ENCODE results near the gene EHD2.
"Not testable (repeated sequence)": the region's sequence is repeated elsewhere in the genome, so short reads cannot be mapped to it uniquely, and the experiment has no call there.

EHD2 gene, protein sequence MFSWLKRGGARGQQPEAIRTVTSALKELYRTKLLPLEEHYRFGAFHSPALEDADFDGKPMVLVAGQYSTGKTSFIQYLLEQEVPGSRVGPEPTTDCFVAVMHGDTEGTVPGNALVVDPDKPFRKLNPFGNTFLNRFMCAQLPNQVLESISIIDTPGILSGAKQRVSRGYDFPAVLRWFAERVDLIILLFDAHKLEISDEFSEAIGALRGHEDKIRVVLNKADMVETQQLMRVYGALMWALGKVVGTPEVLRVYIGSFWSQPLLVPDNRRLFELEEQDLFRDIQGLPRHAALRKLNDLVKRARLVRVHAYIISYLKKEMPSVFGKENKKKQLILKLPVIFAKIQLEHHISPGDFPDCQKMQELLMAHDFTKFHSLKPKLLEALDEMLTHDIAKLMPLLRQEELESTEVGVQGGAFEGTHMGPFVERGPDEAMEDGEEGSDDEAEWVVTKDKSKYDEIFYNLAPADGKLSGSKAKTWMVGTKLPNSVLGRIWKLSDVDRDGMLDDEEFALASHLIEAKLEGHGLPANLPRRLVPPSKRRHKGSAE

DNA sequence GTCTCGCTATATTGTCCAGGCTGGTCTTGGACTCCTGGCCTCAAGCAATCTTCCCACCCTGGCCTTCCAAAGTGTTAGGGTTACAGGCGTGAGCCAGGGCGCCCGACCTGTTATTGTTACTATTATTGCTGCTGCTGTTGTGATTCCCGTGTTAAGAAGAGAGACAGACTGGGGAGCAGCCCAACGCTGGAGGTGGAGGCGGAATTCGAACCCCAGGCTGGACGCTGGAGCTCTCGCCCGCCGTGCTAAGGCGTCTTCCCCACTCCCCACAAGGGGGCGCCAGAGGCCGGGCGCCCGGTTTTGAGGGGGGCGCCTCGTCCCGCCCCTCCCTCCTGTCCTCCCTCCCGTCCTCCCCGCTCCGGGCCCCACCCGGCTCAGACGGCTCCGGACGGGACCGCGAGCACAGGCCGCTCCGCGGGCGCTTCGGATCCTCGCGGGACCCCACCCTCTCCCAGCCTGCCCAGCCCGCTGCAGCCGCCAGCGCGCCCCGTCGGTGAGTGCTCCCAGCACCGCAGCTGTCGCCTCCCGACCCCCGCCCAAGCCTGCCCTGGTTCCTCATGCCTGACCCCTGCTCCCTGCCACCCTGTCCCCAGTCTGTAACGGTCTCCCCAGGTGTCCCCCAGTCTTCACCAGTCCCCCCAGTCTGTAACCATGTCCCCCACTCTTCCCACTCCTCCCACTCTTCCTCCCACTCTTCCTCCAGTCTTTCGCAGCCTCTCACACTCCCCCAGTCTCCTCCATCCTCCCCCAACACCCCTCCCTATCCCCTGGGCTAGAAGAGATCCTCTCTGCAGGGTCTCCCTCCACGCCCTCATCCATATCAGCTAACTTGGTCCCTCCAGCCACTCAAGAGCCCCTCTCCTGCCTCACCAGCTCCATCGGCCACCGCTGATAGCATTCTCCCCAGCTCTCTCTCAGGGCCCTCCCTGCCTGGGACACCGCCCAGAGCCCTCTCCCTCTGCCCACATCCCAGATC, at the start of gene EHD2:
Gene EHD2 (plus strand): TSS at position 377 of the 976 bp plus-strand sequence. CDS start 3,191 bp downstream, outside the sequence.
- Histone ChIP-seq H3K4me3 (ENCODE audit: low read length) (peak within 1 kb of the TSS; percentile 89), H3K36me3 (ENCODE audit: control insufficient read depth, insufficient read depth, low read length, severe bottlenecking) (peaks cover 19% of the 10 kb centered on the region), H3K4me1 (ENCODE audit: control insufficient read depth, insufficient read depth, low read length) (peaks cover 36% of the 10 kb centered on the region), H3K9me3 (ENCODE audit: control insufficient read depth, low read length) (no peaks in the 10 kb centered on the region), H3K27me3 (replicated peaks; ENCODE audit: control insufficient read depth, insufficient read depth, low read length) (no peaks in the 10 kb centered on the region), H3K9ac (ENCODE audit: low read length) (peak within 1 kb of the TSS; percentile 99)
- DNase-seq (ENCODE audit: low read depth): peak; percentile 95

GRCh38 chr19:47663435-47663910, 49.7 kb upstream of the EHD2 start:
- H3K4me1 ChIP-seq (ENCODE audit: control insufficient read depth, insufficient read depth, low read length): peaks cover 70% of the 10 kb centered on the region

DNA sequence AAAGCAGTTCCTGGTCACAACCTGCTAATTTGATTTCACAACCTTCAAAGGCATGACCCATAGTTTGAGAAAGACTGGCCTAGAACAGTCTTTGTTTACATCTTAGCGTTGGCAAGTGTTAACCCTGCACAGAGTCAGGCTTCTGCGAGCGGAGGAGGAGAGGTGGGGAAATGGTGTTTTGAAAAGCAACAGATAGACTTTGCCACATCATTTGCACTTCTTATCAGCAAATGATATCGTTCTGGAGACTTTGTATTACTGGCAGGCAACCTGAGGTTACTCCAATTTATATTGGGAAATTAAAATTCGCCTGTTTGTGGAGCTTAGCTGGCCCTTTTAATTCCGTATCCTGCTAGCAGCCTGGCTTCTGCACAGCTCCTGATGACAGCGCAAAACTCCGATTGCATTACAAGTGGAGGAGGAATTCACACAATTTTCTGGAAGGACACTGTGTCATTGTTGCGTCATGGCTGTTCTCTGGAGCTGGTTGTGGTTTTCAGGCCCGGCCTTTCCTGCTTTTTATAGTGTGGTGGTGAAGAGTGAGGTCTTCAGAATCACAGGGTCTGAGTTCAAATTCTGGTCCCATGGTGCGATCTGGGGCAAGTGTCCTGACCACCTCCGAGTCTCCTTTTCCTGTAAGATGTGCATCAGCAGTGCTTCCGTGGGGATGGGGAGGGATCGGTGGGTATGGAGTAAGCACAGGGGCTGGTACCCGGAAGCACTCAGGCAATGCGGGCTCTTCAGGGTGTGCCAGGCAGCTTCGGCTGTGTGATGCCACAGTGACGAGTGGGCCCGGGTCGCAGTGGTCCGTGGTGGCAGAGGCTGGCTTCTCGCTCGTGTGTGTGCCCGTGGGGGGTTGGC, 49.1 kb upstream of the EHD2 start:
- DNase-seq (ENCODE audit: low read depth): peak; percentile 98
- Histone ChIP-seq H3K4me1 (ENCODE audit: control insufficient read depth, insufficient read depth, low read length) (peaks cover 70% of the 10 kb centered on the region), H3K27me3 (replicated peaks; ENCODE audit: control insufficient read depth, insufficient read depth, low read length) (no peaks in the 10 kb centered on the region), H3K36me3 (ENCODE audit: control insufficient read depth, insufficient read depth, low read length, severe bottlenecking) (no peaks in the 10 kb centered on the region), H3K9me3 (ENCODE audit: control insufficient read depth, low read length) (no peaks in the 10 kb centered on the region), H3K4me3 (ENCODE audit: low read length) (peak overlapping the region; percentile 39), H3K9ac (ENCODE audit: low read length) (peak overlapping the region; percentile 69)

More at GRCh38 chr19:47663435-47663910, 49.7 kb upstream of the EHD2 start:
- H3K27me3 ChIP-seq (replicated peaks; ENCODE audit: control insufficient read depth, insufficient read depth, low read length): no peaks in the 10 kb centered on the region
- DNase-seq (ENCODE audit: low read depth): peak; percentile 93
- H3K9ac ChIP-seq (ENCODE audit: low read length): peak overlapping the region; percentile 69
- H3K36me3 ChIP-seq (ENCODE audit: control insufficient read depth, insufficient read depth, low read length, severe bottlenecking): no peaks in the 10 kb centered on the region
- peak overlapping the region; percentile 39 for H3K4me3 ChIP-seq (ENCODE audit: low read length)
- no peaks in the 10 kb centered on the region for H3K9me3 ChIP-seq (ENCODE audit: control insufficient read depth, low read length)

DNA sequence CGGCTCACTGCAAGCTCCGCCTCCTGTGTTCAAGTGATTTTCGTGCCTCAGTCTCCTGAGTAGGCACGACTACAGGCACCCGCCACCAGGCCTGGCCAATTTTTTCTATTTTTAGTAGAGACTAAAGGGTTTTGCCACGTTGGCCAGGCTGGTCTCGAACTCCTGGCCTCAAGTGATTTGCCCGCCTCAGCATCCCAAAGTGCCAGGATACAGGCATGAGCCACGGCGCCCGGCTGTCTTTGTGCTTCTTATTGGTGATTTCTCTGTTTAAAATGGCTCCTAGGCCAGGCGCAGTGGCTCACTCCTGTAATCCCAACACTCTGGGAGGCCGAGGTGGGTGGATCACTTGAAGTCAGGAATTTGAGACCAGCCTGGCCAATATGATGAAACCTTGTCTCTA, 44.7 kb upstream of the EHD2 start:
- Histone ChIP-seq H3K4me1 (ENCODE audit: control insufficient read depth, insufficient read depth, low read length) (peaks cover 39% of the 10 kb centered on the region), H3K36me3 (ENCODE audit: control insufficient read depth, insufficient read depth, low read length, severe bottlenecking) (peaks cover 21% of the 10 kb centered on the region)
- H3K9ac ChIP-seq (ENCODE audit: low read length); H3K9me3 ChIP-seq (ENCODE audit: control insufficient read depth, low read length); H3K27me3 ChIP-seq (replicated peaks; ENCODE audit: control insufficient read depth, insufficient read depth, low read length); DNase-seq (ENCODE audit: low read depth); H3K4me3 ChIP-seq (ENCODE audit: low read length): not testable (repeated sequence)

GRCh38 chr19:47670736-47671135, 42.5 kb upstream of the EHD2 start:
- no peak overlapping the region for H3K4me3 ChIP-seq (ENCODE audit: low read length)
- H3K9me3 ChIP-seq (ENCODE audit: control insufficient read depth, low read length): no peaks in the 10 kb centered on the region
- H3K4me1 ChIP-seq (ENCODE audit: control insufficient read depth, insufficient read depth, low read length): peaks cover 20% of the 10 kb centered on the region
- no peak for DNase-seq (ENCODE audit: low read depth)
- no peak overlapping the region for H3K9ac ChIP-seq (ENCODE audit: low read length)
- peaks cover 35% of the 10 kb centered on the region for H3K36me3 ChIP-seq (ENCODE audit: control insufficient read depth, insufficient read depth, low read length, severe bottlenecking)
- no peaks in the 10 kb centered on the region for H3K27me3 ChIP-seq (replicated peaks; ENCODE audit: control insufficient read depth, insufficient read depth, low read length)

GRCh38 chr19:47671499-47671898, 41.7 kb upstream of the EHD2 start:
- Histone ChIP-seq H3K4me1 (ENCODE audit: control insufficient read depth, insufficient read depth, low read length) (peaks cover 13% of the 10 kb centered on the region), H3K27me3 (replicated peaks; ENCODE audit: control insufficient read depth, insufficient read depth, low read length) (no peaks in the 10 kb centered on the region), H3K9ac (ENCODE audit: low read length) (no peak overlapping the region), H3K4me3 (ENCODE audit: low read length) (no peak overlapping the region), H3K9me3 (ENCODE audit: control insufficient read depth, low read length) (no peaks in the 10 kb centered on the region), H3K36me3 (ENCODE audit: control insufficient read depth, insufficient read depth, low read length, severe bottlenecking) (peaks cover 35% of the 10 kb centered on the region)
- DNase-seq (ENCODE audit: low read depth): no peak

DNA sequence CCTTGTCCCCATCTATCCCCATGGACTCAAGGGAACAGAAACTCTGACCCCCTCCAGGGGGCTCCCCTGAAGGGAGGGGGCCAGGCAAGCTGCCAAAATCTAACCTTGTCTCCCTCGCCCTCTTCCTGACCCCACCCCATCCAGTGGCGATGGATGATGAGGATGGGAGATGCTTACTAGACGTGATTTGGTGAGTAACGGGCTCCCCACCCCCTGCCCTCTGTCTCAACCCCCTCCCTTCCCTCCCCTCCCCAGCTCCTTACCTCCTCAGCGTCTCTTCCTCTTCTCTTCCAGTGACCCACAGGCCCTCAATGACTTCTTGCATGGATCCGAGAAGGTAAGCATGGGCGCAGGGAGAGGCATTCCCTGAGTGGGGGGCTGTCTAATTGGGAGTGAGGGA, 39.8 kb upstream of the EHD2 start:
- Histone ChIP-seq H3K4me3 (ENCODE audit: low read length) (no peak overlapping the region), H3K4me1 (ENCODE audit: control insufficient read depth, insufficient read depth, low read length) (no peaks in the 10 kb centered on the region), H3K36me3 (ENCODE audit: control insufficient read depth, insufficient read depth, low read length, severe bottlenecking) (peaks cover 48% of the 10 kb centered on the region), H3K9ac (ENCODE audit: low read length) (no peak overlapping the region), H3K9me3 (ENCODE audit: control insufficient read depth, low read length) (no peaks in the 10 kb centered on the region), H3K27me3 (replicated peaks; ENCODE audit: control insufficient read depth, insufficient read depth, low read length) (no peaks in the 10 kb centered on the region)
- no peak for DNase-seq (ENCODE audit: low read depth)

- Histone ChIP-seq H3K27me3 (replicated peaks; ENCODE audit: control insufficient read depth, insufficient read depth, low read length) (no peaks in the 10 kb centered on the region), H3K4me1 (ENCODE audit: control insufficient read depth, insufficient read depth, low read length) (no peaks in the 10 kb centered on the region), H3K4me3 (ENCODE audit: low read length) (no peak overlapping the region), H3K9ac (ENCODE audit: low read length) (no peak overlapping the region), H3K36me3 (ENCODE audit: control insufficient read depth, insufficient read depth, low read length, severe bottlenecking) (peaks cover 49% of the 10 kb centered on the region), H3K9me3 (ENCODE audit: control insufficient read depth, low read length) (no peaks in the 10 kb centered on the region)
- DNase-seq (ENCODE audit: low read depth): no peak
These were observed 38.7 kb upstream of the EHD2 start for GRCh38 chr19:47674548-47674947.

DNA sequence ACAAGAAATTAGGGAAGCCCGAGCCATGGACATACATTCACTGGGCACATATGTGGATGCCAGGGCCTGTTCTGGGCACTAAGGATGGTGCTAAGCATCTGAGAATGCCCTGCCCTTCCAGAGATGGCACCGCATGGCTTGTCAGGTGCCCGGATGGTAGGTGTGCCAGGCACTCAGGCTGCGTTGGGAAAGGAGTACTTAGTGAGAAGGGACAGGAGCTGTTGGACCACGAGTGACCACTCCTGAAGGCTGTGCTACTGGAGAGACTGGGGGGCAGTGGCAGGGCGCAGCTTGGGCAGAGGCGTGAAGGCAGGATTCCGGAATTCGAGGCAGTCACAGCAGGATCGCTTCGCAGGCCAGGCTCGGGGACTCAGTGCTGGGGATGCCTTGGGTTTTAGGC, 38.0 kb upstream of the EHD2 start:
- no peak for DNase-seq (ENCODE audit: low read depth)
- H3K36me3 ChIP-seq (ENCODE audit: control insufficient read depth, insufficient read depth, low read length, severe bottlenecking): peaks cover 52% of the 10 kb centered on the region
- H3K27me3 ChIP-seq (replicated peaks; ENCODE audit: control insufficient read depth, insufficient read depth, low read length): no peaks in the 10 kb centered on the region
- H3K9ac ChIP-seq (ENCODE audit: low read length): no peak overlapping the region
- no peaks in the 10 kb centered on the region for H3K9me3 ChIP-seq (ENCODE audit: control insufficient read depth, low read length)
- no peak overlapping the region for H3K4me3 ChIP-seq (ENCODE audit: low read length)
- H3K4me1 ChIP-seq (ENCODE audit: control insufficient read depth, insufficient read depth, low read length): no peaks in the 10 kb centered on the region

DNA sequence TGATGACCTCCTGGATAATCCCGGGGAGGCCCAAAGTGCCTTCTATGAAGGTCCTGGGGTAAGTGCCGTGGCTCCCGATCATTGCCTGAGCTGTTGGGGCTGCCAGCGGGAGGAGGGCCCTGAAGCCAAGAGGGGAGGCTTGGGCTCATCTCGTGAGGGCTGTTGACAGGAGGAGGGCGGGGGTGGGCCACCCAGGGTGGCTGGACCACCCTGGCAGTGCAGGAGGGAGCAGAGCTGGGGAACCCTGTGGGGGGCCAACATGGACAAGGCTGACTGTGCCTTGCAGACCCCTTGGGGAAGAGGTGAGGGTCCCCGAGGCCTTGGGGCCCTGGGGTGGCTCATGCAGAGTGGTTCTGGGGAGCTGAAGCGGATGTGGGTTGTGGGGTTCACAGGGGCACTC, 37.4 kb upstream of the EHD2 start:
- no peaks in the 10 kb centered on the region for H3K27me3 ChIP-seq (replicated peaks; ENCODE audit: control insufficient read depth, insufficient read depth, low read length)
- peaks cover 52% of the 10 kb centered on the region for H3K36me3 ChIP-seq (ENCODE audit: control insufficient read depth, insufficient read depth, low read length, severe bottlenecking)
- no peak for DNase-seq (ENCODE audit: low read depth)
- H3K4me1 ChIP-seq (ENCODE audit: control insufficient read depth, insufficient read depth, low read length): no peaks in the 10 kb centered on the region
- H3K9me3 ChIP-seq (ENCODE audit: control insufficient read depth, low read length): no peaks in the 10 kb centered on the region
- no peak overlapping the region for H3K9ac ChIP-seq (ENCODE audit: low read length)
- H3K4me3 ChIP-seq (ENCODE audit: low read length): no peak overlapping the region

Data from adipocyte (in vitro differentiated cells).